Head of caudate nucleus (tissue), 42 donors: ENCODE measurements around the gene ENTR1.
A peak's percentile ranks its signal among the peaks of the same experiment; 100 is the strongest.

Experiments
- DNase-seq, 42 donors: peaks; one replicate each; pipeline versions ENCODE4 v3.0.0 to v3.0.0-alpha.2; 2020 to 2021; ENCODE audit warnings: mixed read lengths in 7 of 42
- intact Hi-C: fragments of 100-400 bp; cut with DNase I; formaldehyde crosslinking; loops from one replicate; pipeline ENCODE4 v1.15.0; 2022

ENTR1 gene, protein sequence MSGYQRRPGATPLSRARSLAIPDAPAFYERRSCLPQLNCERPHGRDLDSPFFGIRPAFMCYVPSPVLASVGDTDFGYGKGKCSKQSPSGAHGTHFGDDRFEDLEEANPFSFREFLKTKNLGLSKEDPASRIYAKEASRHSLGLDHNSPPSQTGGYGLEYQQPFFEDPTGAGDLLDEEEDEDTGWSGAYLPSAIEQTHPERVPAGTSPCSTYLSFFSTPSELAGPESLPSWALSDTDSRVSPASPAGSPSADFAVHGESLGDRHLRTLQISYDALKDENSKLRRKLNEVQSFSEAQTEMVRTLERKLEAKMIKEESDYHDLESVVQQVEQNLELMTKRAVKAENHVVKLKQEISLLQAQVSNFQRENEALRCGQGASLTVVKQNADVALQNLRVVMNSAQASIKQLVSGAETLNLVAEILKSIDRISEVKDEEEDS

DNA sequence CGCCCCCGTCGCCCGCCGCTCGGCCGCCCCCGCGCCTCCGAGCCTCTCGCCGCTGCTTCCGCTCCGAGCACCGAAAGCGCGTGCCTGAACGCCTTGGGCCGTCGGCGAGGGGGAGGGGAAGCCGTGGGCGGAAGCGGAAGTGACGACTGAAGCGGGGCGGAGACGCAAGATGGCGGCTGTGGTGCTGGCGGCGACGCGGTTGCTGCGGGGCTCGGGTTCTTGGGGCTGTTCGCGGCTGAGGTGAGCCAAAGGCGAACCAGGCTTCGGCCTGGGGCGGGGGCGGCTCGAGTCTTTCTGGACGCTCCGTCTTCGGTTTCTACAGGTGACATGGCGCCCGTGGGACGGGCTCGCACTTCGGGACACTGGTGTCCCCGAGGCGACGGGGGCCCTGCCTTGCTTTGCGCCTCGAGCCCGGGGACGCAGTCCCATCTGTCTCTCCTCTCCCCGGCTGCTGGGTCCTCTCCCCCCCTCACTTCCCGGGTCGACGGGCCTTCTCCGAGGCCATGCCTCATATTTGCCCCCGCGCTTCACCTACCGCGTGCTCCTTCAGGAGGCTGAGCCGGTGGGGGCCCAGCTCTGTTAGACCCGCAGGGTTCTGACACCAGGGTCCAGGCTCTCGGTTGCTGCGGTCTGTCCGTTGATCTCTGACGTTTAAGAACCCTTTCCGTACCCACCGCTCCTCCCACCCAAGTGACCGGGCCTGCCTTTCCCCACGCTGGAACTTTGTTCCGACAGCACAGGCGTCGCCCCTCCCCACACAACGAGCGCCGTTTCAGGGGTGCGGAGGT is at the start of gene ENTR1, which contains the start of gene PMPCA:
ENTR1 (minus strand) TSS at position 115 of the 788 bp plus-strand sequence. CDS start 217 bp downstream, outside the sequence.
PMPCA (plus strand) TSS at position 159 of the 788 bp plus-strand sequence; CDS start at position 170, 11 bp downstream.
- peak; percentile 82 to 98 (median 93) for DNase-seq
- intact Hi-C loops: no loop called here

DNA sequence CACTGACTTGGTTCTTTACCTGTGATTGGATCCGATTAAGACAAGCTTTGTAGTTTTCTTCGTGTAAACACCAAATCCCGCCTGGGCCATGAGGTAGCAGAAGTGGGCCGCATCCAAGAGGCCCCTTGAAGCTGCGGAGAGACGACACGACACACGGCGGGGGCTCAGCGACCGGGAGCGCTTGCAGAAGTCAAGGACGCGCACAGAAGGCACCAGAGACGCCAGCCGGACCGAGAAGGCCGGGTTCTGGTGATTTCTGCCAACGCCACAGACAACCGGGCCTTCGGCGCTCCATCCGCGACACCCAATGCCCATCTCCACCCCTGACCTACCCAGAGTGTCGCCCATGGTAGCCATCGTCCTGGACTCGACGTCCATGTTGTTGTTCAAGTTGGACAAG is 49.0 kb upstream of the ENTR1 start:
- DNase-seq: no peak
- intact Hi-C loops: no loop called here

DNA sequence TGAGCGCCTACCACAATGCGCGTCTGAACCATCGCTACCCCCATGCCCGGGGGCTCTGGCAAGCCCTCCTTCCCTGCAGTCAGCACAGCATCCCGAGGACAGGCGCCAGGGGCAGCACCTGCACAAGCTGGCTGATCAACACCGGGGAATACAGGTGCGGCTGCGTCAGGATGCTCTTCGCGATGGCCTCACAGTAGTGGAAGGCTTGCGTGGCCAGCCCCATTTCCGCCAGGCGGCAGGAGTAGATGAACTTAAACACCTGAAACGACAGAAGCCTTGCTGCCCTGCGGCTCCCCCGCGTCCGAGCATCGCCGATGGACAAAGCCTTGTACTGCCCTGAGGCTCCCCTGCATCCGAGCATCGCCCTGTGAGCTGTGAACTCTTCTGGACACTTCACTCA is 46.9 kb upstream of the ENTR1 start:
- intact Hi-C loops: no loop called here
- DNase-seq: no peak

- intact Hi-C loops: no loop called here
- no peak for DNase-seq
These were observed 45.8 kb upstream of the ENTR1 start for GRCh38 chr9:136456258-136456657.

DNA sequence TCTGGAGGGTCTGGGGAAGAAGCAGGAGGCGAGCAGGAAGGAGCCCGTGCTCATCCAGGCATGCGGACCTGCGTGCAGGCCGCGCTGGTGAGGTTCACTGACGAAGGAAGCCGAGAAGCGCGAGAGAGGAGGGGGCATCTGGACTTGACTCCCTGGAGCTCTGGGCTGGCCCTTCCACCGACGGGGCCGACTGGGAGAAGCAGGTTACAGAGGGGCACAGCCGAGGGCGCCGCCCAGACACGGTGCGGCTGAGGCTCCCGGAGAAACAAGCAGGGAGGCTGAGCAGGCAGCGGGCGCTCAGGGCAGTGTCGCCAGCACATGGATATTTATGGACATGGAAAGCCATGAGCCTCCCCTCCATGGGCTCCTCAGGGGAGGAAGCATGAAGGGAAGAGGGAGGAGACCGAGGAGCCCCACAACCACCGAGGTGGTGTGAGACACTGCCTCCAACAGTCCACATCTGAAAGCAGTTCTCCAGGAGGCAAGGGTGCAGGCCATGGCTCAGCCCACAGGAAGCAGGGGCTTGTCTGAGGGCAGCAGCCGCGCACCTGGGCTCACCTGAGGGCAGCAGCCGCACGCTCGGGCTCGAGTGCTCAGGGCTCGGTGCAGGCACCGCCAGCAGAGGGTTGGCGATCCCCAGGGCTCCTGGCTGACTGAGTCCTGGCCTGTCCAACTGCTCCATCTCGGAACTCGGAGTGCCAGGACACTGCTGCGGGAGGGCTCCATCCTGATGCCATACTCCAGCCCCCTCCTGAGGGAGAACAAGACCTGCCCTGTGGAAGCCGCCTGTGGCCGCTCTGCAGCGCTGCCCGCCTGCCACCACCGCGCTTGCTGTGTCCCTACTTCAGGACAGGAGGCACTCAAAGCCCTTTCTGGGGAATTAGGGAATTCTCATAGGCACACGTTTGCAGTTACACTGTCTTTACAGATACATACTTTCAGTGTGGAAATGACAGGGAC is 44.9 kb upstream of the ENTR1 start:
- intact Hi-C loops: no loop called here
- DNase-seq: no peak

- intact Hi-C loops: no loop called here
- DNase-seq: no peak
These were observed 43.8 kb upstream of the ENTR1 start for GRCh38 chr9:136454026-136454796.

- intact Hi-C loops: no loop called here
- DNase-seq: peak in 20 of 42 donors; percentile 15 to 61 (median 30)
These were observed 42.9 kb upstream of the ENTR1 start for GRCh38 chr9:136453326-136453725.

DNA sequence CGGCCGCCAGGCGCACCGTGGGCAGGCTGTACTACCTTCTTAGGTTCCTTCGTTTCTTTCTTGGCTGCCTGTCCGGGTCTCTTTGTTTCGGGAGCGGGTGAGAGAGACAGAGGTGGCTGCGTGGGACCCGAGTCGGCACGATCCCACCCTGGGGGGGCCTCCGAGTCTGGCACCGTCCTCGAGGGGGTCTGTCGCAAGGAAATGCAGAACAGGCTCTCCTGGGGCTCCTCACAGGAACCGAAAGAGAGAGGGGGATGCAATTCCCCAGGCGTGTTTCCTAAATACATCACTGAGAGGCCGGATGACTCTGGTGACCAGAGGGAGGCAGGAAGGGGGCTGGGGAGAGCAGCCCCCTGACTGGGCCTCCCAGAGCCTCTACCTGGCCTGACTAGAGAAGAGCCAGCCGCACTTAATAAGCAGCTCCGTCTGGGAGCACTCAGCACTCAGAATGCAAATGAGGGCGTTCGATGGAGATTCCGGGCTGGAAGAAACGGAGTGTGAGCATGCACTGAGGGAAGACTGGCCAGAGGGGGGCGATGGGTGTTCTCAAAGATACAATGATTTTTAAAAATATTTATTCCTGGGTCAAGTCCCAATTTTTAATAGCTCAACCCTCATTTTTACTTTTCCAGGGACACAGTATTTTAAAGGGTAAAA is 40.9 kb upstream of the ENTR1 start:
- intact Hi-C loops: no loop called here
- DNase-seq: no peak

GRCh38 chr9:136448655-136449054 is 38.2 kb upstream of the ENTR1 start:
- DNase-seq: peak in 27 of 42 donors; percentile 9 to 78 (median 41)
- intact Hi-C loops: no loop called here

DNA sequence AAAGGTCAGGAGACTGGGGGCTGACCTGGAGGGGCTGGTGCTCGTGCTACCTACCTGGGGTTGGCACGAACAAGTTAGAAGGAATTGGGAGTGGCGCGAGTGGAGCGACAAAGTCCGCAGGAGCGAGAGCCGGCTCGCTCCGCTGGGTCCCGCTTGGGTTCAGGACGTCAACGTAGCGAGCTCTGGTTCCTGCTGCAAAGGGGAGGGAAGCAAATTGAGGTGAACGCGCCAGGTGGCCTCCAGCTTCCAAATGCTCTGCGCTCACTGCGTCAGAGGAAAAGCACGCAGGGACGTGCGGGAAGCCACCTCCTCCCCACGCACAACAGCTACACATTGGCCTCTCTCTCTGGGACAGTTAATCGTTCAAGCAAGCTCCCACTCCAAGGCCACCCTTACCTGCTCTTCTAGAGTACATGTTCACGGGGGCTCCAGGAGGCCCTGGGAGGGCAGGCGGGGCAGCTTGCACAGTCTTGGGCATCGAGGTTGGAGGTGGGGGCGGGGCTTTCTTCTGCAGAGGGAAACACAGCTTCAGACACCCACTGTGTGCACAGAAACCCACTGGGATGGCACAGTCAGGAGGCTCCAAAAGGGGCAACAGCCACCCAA is 36.9 kb upstream of the ENTR1 start:
- no peak for DNase-seq
- intact Hi-C loops: no loop called here

DNA sequence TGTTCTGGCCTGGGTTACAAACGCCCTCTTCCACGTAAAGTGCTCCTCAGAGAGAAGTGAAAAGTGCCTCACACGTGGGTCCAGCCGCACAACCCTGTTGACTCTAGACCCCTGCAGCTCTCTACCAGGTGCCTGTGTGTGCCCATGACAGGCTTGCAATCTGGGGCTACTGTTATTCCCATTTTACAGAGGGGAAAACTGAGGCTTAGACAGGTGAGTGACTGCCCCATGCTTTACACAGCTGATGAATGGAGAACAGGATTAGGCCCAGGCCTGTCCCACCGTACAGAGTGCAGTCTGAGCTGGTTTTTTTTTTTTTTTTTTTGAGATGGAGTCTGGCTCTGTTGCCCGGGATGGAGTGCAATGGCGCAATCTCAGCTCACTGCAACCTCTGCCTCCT is 35.4 kb upstream of the ENTR1 start:
- DNase-seq: no peak
- intact Hi-C loops: no loop called here

DNA sequence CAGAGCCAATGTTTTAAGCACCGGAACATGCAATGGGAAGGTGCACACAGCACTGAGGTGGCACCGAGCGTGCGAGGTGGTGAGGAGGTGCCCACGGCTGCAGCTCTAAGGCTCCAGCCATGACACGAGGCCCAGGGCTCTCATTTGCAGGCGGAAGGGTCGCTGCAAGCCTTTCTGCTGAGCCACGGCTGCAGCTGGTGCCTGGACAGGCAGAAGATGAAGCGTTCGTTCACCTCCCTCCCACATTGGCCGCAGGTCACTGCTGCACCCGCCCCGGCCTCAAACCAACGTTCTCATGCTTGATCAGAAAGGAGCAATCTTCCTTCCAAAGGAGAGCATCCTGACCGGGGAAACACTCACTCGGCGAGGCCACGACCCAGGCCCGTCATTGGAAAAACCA is 33.7 kb upstream of the ENTR1 start:
- intact Hi-C loops: loop anchor here (5.0 kb wide), 1 partner anchor 42 kb away; the partner anchor contains the start of gene SNAPC4
- DNase-seq: no peak

DNA sequence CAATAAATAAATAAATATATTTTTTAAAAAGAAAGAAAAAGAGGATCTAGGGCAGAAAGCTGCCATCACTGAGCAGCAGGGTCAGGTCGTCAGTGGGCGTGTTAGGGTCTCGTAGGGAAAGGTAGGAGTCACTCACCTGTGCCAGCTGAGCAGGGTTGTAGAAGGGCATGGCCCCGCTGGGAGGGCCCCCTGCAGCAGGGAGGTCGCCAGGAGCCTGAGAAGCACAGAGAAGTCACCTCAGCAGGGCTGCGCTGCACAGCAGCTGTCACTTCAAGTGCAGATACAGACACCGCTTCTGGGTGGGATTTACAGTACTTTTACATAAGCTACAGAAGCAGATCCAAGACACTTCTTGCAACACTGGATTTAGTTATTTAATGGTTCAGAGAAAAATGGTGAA is 33.3 kb upstream of the ENTR1 start:
- DNase-seq: no peak

GRCh38 chr9:136443087-136443486 is 32.7 kb upstream of the ENTR1 start:
- DNase-seq: no peak
- intact Hi-C loops: loop anchor here (5.0 kb wide), 1 partner anchor 41 kb away; the partner anchor contains the start of gene SNAPC4

More for the DNA sequence above, 33.3 kb upstream of the ENTR1 start:
- intact Hi-C loops: loop anchor here (5.0 kb wide), 1 partner anchor 41 kb away; the partner anchor contains the start of gene SNAPC4

GRCh38 chr9:136442265-136442664 is 31.9 kb upstream of the ENTR1 start:
- no peak for DNase-seq
- intact Hi-C loops: loop anchor here (5.0 kb wide), 1 partner anchor 40 kb away; the partner anchor contains the start of gene SNAPC4

DNA sequence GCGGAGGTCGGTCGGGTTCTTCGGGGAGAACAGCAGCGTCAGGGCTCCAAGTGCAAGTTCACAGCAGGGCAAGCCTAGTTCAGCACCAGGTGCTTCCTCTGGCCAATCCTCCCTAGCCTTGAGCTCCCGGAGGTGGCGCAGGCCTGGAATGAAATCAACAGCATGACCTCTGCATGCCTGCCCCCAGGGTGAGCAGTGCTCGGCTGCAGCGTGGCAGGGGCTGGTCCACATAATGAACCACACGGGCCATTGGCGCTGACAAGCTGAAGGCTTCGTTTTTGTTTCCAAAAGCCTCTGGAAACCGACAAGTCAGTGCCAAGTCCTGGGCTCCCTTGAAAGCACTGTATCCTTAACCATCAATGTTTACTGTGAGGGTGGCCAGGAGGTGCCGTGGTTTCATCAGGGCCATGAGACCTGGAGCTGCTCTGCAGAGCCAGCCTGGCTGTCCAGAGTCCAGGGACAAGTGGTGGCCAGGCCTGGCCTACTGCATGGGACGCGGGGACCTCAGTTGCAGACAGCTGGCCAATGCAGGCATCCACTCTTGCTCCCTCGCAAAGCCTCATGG is 31.3 kb upstream of the ENTR1 start:
- intact Hi-C loops: loop anchor here (5.0 kb wide), 1 partner anchor 39 kb away; the partner anchor contains the start of gene SNAPC4

More for the DNA sequence above, 31.3 kb upstream of the ENTR1 start:
- peak in 3 of 42 donors; percentile 18 to 32 (median 24) for DNase-seq
